GM18907 (cell line): ENCODE results near the gene CASP1.

Source experiments
- ATAC-seq: cut with Tn5 transposase; IDR thresholded peaks from one replicate; pipeline ENCODE4 v1.9.1; 2021; ENCODE audit warnings: mild to moderate bottlenecking, moderate library complexity; ENCODE audit not compliant: unreplicated experiment

CASP1 gene

GRCh38 chr11:104992781-104993180 lies 42.2 kb downstream of the CASP1 start:
- no peak for ATAC-seq

GRCh38 chr11:104991994-104992393 lies 43.0 kb downstream of the CASP1 start:
- ATAC-seq, result no peak

- ATAC-seq, result no peak
Observed at GRCh38 chr11:104984808-104985207, 50.1 kb downstream of the CASP1 start.

- ATAC-seq, result no peak
Observed at GRCh38 chr11:104979839-104980238, 55.1 kb downstream of the CASP1 start.
